Measurements from ENCODE around the gene TWF2.

TWF2 gene

DNA sequence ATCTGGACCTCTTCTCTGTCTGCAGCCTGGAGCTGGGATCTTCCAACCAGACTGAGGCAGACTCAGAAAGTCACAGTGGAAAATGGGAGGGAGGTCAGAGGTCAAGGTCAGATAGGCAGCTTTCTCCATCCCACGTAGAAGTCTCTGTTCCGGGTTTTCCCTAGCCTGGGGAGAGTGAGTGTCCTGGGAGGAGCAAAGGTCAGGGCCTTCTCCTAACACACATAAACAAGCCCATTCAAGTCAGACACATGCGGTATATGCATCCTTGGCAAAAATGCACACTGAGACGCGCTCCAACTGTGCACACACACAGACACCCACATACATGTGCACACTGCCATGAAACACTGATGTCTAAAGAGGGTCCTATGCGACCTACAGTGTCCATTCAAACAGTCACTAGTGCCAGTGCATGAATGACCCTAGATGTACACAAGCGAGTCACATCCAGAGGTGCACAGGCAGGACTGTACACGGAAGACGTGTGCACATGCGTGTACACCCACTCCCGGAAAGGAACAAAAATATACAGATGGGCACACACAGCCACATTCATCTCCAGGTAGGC is 681 bp downstream of the TWF2 start:
- no peak for DNase-seq (ENCODE audit: low spot score)
- TF ChIP-seq, protein P1, sequence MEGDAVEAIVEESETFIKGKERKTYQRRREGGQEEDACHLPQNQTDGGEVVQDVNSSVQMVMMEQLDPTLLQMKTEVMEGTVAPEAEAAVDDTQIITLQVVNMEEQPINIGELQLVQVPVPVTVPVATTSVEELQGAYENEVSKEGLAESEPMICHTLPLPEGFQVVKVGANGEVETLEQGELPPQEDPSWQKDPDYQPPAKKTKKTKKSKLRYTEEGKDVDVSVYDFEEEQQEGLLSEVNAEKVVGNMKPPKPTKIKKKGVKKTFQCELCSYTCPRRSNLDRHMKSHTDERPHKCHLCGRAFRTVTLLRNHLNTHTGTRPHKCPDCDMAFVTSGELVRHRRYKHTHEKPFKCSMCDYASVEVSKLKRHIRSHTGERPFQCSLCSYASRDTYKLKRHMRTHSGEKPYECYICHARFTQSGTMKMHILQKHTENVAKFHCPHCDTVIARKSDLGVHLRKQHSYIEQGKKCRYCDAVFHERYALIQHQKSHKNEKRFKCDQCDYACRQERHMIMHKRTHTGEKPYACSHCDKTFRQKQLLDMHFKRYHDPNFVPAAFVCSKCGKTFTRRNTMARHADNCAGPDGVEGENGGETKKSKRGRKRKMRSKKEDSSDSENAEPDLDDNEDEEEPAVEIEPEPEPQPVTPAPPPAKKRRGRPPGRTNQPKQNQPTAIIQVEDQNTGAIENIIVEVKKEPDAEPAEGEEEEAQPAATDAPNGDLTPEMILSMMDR (IDR thresholded peaks at IDR 0.05; ENCODE audit: borderline replicate concordance, control extremely low read depth, extremely low read depth, insufficient read depth, missing control alignments) = no peak
- in situ Hi-C loops (cut with MboI; ENCODE audit: low sequenced_read_pairs, unreplicated experiment) = loop anchor here (10.0 kb wide), 1 partner anchor 107 kb away; no protein-coding TSS in a partner anchor

DNA sequence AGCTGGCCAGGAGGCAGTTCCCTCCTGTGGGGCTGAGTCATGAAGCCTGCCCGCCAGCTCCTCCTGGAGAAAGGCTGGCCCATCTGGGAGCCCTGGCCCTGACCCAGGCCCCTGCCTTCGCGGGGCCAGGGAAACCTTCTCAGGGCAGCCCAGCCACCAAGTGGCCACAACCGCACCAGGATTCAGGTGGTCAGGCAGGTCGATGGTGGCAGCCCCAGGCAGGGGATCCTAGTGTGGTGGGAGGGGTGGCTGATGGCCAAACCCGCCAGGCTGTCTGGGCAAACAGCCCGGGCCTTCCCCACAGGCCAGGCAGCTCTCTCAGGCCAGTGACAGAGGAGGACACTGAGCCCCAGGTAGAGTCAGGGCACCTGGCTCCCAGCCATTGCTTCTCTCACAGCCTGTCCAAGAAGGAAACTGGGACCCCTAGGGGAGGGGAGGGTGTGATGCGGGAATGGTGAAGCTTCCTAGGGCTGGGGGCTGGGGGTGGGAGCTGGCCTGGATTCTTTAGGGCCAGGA is 1.2 kb downstream of the TWF2 start:
- DNase-seq (ENCODE audit: low spot score) = no peak
- TF ChIP-seq, protein P1 (IDR thresholded peaks at IDR 0.05; ENCODE audit: borderline replicate concordance, control extremely low read depth, extremely low read depth, insufficient read depth, missing control alignments) = no peak
- in situ Hi-C loops (cut with MboI; ENCODE audit: low sequenced_read_pairs, unreplicated experiment) = loop anchor here (10.0 kb wide), 1 partner anchor 107 kb away; no protein-coding TSS in a partner anchor

DNA sequence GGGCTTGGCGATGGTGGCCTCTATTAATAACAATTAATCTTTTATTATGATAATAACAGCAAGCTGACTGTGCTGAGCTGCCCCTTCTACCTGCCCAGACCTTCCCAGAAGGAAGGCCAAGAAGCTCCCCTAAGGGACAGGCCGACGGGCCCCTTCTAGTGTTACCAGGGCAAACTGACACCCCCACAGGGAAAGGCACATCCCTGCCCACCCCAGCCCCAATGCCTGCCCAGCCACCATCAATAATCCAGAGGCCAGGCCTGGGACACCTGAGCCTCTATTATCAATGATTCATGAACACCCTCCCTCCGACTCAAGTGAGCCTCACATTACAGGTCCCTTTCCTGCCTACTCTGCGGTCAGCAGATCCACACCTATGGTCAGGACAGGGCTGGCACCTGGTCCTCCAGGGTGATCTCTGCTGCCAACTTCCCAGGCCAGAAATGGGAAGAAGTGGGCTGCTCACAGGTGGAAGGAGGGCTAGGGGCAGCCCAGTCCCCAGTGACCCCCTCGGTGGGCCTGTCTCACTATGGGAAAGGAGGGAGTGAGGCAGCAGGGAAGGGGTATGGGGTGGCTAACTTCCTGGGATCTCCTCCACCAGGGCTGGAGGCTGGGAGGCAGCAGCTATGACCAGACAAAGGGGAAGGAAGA is 1.8 kb downstream of the TWF2 start:
- in situ Hi-C loops (cut with MboI; ENCODE audit: low sequenced_read_pairs, unreplicated experiment) = loop anchor here (10.0 kb wide), 1 partner anchor 108 kb away; no protein-coding TSS in a partner anchor
- TF ChIP-seq, protein P1 (IDR thresholded peaks at IDR 0.05; ENCODE audit: borderline replicate concordance, control extremely low read depth, extremely low read depth, insufficient read depth, missing control alignments) = no peak
- no peak for DNase-seq (ENCODE audit: low spot score)

DNA sequence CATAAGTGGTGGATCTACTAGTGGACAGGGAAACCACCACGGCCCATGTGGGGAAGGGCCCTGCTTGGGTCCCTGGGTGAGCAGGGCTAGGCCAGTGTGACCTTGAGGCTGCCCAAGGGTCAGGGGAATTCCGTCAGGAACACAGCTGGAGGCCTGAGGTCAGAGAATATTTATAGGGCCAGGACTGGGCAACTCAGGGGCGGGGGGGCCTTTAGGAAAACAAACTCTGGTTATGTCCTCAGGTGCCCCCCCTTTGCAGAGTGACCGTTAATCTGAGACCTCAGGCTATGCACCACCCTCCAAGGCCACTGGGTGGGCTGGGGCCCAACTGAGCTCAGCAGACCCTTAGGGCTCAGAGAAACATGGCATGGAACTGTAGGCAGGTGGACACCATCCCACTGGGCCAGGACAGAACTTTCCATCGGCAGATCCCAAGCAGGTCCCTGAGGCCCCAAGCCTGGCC is 2.5 kb downstream of the TWF2 start:
- DNase-seq (ENCODE audit: low spot score) = no peak
- TF ChIP-seq, protein P1 (IDR thresholded peaks at IDR 0.05; ENCODE audit: borderline replicate concordance, control extremely low read depth, extremely low read depth, insufficient read depth, missing control alignments) = no peak
- in situ Hi-C loops (cut with MboI; ENCODE audit: low sequenced_read_pairs, unreplicated experiment) = loop anchor here (10.0 kb wide), 1 partner anchor 108 kb away; no protein-coding TSS in a partner anchor

DNA sequence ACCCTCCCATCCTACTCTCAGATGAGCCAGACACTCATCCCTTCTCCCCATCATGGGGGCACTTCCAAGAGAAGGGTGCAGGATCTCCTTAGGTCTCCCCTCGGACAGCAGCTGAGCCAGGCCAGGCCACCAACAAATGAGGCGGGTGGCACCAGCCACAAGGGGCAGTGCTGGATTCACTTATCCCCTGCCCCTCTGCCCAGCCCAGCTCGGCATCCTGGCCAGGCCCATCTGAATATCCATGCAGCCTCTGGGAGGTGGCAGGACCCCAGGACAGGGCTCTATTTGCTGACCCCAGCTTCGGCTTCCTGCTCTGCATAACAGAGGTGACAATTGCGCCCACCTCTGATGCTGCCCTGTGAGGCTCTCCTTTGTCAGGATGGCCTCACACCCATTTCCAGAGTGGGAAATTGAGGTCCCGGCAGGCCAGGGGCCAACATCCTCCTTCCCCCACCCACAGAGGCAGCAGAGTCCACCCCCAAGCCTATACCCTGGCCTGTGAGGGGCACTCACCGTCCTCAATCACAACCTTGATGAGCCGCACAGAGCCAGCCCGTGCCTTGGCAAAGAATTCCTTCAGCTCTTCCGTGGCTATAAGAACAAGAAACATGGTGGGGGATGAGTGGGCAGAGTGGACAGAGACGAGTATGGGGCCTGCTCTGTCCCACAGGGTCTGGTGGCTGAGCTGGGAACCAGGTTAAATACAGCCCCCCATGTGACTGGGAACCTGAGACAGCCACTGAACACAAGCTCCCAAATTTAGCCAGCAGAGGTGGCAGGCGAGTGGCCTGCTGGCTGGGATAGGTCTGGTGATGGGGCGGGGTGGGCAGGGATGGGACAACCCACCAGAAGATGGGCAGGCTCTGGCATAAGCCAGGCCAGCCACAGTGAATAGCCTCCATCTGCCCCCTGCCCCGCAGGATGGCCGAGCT is 4.2 kb downstream of the TWF2 start:
- TF ChIP-seq, protein P1 (IDR thresholded peaks at IDR 0.05; ENCODE audit: borderline replicate concordance, control extremely low read depth, extremely low read depth, insufficient read depth, missing control alignments) = no peak
- DNase-seq (ENCODE audit: low spot score) = no peak
- in situ Hi-C loops (cut with MboI; ENCODE audit: low sequenced_read_pairs, unreplicated experiment) = loop anchor here (10.0 kb wide), 1 partner anchor 110 kb away; no protein-coding TSS in a partner anchor

DNA sequence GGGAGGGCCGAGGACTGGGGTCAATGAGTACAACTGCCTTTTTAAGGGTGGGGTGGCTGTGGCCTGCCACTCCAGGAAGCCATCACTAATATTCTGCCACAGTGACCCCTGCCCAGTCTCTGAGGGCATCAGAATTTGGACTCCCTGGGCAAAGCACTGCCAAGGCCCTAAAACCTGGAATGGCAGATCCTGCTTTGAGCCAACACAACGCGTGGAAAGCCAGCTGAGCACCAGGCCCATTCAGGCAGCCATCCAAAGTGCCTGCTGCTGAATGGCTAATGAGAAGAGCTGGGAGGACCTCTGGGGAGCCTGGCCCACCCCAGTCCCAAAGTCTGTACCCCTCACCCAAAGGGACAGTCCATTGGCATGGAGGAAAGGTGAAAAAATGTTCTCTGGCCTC is 5.0 kb downstream of the TWF2 start:
- no peak for DNase-seq (ENCODE audit: low spot score)
- in situ Hi-C loops (cut with MboI; ENCODE audit: low sequenced_read_pairs, unreplicated experiment) = loop anchor here (10.0 kb wide), 1 partner anchor 111 kb away; no protein-coding TSS in a partner anchor
- TF ChIP-seq, protein P1 (IDR thresholded peaks at IDR 0.05; ENCODE audit: borderline replicate concordance, control extremely low read depth, extremely low read depth, insufficient read depth, missing control alignments) = no peak
